ENCODE results near the gene ANKZF1. TPM values are rescaled to one million over a fixed set of nuclear protein-coding genes. Genes with fewer than 3 reads are reported as not detected.

The ANKZF1 gene
- total and polyA plus RNA-seq, 2 of the 4 experiments (the other 2 are of a cell fraction) = 18.6 to 33.8 TPM

DNA sequence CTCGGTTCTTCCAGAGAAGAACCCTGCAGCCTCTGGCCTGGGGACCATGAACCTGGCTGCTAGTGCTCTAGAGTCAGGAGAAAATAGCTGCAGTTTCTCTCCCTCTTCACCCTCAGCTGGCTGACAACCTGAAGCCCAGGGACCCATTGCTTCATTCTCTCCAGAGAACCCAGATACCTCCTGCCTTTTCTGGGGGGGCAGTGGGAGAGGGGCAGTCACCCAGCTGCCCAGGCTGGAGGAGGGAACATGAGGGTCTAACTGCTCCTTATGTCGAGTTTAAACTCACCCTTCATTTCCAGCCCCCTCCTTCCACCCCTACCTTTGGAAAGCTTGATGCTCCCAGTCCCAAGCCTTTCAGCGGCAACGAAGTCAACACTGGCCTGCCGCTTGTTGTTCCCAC, 30.6 kb upstream of the ANKZF1 start:
- ATAC-seq (ENCODE audit: low read depth) = no peak
- ChIA-PET POLR2A (ENCODE audit: unreplicated experiment) (no interaction called here), CTCF (interaction anchor here (0.6 kb wide), 1 partner anchor 54 kb away, joined by 3 read pairs; no protein-coding TSS in a partner anchor)
- H3K4ac ChIP-seq (ENCODE audit: low read depth, low read length) = no peak overlapping the region
- no peaks in the 10 kb centered on the region for H4K20me1 ChIP-seq (ENCODE audit: insufficient read depth, low read length)
- TF ChIP-seq, protein P1, sequence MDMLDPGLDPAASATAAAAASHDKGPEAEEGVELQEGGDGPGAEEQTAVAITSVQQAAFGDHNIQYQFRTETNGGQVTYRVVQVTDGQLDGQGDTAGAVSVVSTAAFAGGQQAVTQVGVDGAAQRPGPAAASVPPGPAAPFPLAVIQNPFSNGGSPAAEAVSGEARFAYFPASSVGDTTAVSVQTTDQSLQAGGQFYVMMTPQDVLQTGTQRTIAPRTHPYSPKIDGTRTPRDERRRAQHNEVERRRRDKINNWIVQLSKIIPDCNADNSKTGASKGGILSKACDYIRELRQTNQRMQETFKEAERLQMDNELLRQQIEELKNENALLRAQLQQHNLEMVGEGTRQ (IDR thresholded peaks at IDR 0.05; ENCODE audit: low read depth, low read length) = no peak
- TF ChIP-seq MAFK (IDR thresholded peaks at IDR 0.05; ENCODE audit: low read depth, low read length) (no peak), SMC3 (IDR thresholded peaks at IDR 0.05; ENCODE audit: low read depth, low read length) (no peak), POLR2A (IDR thresholded peaks at IDR 0.05; ENCODE audit: low read depth, low read length) (no peak), MXI1 (IDR thresholded peaks at IDR 0.05; ENCODE audit: borderline replicate concordance, low read depth, low read length) (no peak), RFX5 (IDR thresholded peaks at IDR 0.05; ENCODE audit: low read depth, low read length) (no peak), RAD21 (IDR thresholded peaks at IDR 0.05; ENCODE audit: low read length) (no peak), RCOR1 (IDR thresholded peaks at IDR 0.05; ENCODE audit: insufficient replicate concordance, low read length) (no peak), NFE2L2 (IDR thresholded peaks at IDR 0.05; ENCODE audit: low read depth, low read length) (no peak), MAZ (IDR thresholded peaks at IDR 0.05; ENCODE audit: borderline replicate concordance, low read depth, low read length) (no peak), FOS (IDR thresholded peaks at IDR 0.05; ENCODE audit: low read depth, low read length) (no peak), BHLHE40 (IDR thresholded peaks at IDR 0.05; ENCODE audit: low read depth, low read length) (no peak), CEBPB (IDR thresholded peaks at IDR 0.05; ENCODE audit: low read depth, low read length) (no peak), CHD1 (IDR thresholded peaks at IDR 0.05; ENCODE audit: low read depth, low read length) (no peak)
- TF ChIP-seq, protein P2, sequence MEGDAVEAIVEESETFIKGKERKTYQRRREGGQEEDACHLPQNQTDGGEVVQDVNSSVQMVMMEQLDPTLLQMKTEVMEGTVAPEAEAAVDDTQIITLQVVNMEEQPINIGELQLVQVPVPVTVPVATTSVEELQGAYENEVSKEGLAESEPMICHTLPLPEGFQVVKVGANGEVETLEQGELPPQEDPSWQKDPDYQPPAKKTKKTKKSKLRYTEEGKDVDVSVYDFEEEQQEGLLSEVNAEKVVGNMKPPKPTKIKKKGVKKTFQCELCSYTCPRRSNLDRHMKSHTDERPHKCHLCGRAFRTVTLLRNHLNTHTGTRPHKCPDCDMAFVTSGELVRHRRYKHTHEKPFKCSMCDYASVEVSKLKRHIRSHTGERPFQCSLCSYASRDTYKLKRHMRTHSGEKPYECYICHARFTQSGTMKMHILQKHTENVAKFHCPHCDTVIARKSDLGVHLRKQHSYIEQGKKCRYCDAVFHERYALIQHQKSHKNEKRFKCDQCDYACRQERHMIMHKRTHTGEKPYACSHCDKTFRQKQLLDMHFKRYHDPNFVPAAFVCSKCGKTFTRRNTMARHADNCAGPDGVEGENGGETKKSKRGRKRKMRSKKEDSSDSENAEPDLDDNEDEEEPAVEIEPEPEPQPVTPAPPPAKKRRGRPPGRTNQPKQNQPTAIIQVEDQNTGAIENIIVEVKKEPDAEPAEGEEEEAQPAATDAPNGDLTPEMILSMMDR (conservative IDR thresholded peaks at IDR 0.05; ENCODE audit: low read depth, low read length) = no peak
- TF ChIP-seq, protein P3, sequence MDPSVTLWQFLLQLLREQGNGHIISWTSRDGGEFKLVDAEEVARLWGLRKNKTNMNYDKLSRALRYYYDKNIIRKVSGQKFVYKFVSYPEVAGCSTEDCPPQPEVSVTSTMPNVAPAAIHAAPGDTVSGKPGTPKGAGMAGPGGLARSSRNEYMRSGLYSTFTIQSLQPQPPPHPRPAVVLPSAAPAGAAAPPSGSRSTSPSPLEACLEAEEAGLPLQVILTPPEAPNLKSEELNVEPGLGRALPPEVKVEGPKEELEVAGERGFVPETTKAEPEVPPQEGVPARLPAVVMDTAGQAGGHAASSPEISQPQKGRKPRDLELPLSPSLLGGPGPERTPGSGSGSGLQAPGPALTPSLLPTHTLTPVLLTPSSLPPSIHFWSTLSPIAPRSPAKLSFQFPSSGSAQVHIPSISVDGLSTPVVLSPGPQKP (IDR thresholded peaks at IDR 0.05; ENCODE audit: borderline replicate concordance, low read depth, low read length) = no peak
- no peak overlapping the region for H2BK15ac ChIP-seq (ENCODE audit: low read depth, low read length)
- H3K36me3 ChIP-seq (ENCODE audit: control insufficient read depth, insufficient read depth, low read length) = no peaks in the 10 kb centered on the region
- no peak overlapping the region for H3K4me2 ChIP-seq (ENCODE audit: low read depth, low read length)
- H3K56ac ChIP-seq (ENCODE audit: extremely low read depth, insufficient read depth, low read length) = no peak overlapping the region
- no peak overlapping the region for H4K5ac ChIP-seq (ENCODE audit: low read depth, low read length)
- H3K27me3 ChIP-seq (ENCODE audit: control insufficient read depth, insufficient read depth, low read length) = peaks cover 12% of the 10 kb centered on the region
- no peaks in the 10 kb centered on the region for H3K79me1 ChIP-seq (ENCODE audit: low read depth in 1 of 2, low read length in 2 of 2)
- H2BK5ac ChIP-seq (ENCODE audit: low read depth, low read length, poor library complexity, severe bottlenecking) = no peak overlapping the region
- H3K9ac ChIP-seq (ENCODE audit: low read depth, low read length) = no peak overlapping the region
- H2AK9ac ChIP-seq (replicated peaks; ENCODE audit: low read depth, low read length, poor library complexity) = no peak overlapping the region
- no peak overlapping the region for H2AK5ac ChIP-seq (ENCODE audit: low read depth, low read length)
- no peaks in the 10 kb centered on the region for H3K4me1 ChIP-seq (ENCODE audit: control insufficient read depth, insufficient read depth, low read length)
- H3K9me3 ChIP-seq (ENCODE audit: control insufficient read depth, insufficient read depth, low read length) = no peaks in the 10 kb centered on the region
- H3K9me1 ChIP-seq (ENCODE audit: insufficient read depth, low read length) = no peaks in the 10 kb centered on the region
- no CpG with 5 or more reads among the region's 5 CpGs for WGBS, 2 experiments (ENCODE audit: extremely low coverage in 2 of 2, insufficient read length in 1 of 2)
- no peak overlapping the region for H3K18ac ChIP-seq (ENCODE audit: low read depth, low read length)
- H3K14ac ChIP-seq (replicated peaks; ENCODE audit: low read depth, low read length) = no peak overlapping the region
- H4K91ac ChIP-seq (ENCODE audit: insufficient read depth, low read depth, low read length) = no peak overlapping the region
- no peak overlapping the region for H2BK20ac ChIP-seq (ENCODE audit: low read depth, low read length)
- in situ Hi-C loops (cut with MboI; ENCODE audit: low sequenced_read_pairs) = no loop called here
- no peak overlapping the region for H3K23ac ChIP-seq (ENCODE audit: low read depth, low read length)
- intact Hi-C loops (cut with micrococcal nuclease) = no loop called here
- BruUV-seq (replicated peaks) = no TSS peak
- dilution Hi-C loops (cut with HindIII; ENCODE audit: low sequenced_read_pairs, unreplicated experiment) = no loop called here
- H3K4me3 ChIP-seq (ENCODE audit: insufficient read depth, low read depth, low read length) = no peak overlapping the region
- no peak overlapping the region for H2BK120ac ChIP-seq (ENCODE audit: low read depth, low read length)
- H4K8ac ChIP-seq (ENCODE audit: low read depth in 2 of 2, low read length in 2 of 2) = no peak overlapping the region
- DNase-seq = no peak
- no peak overlapping the region for H2AFZ ChIP-seq (replicated peaks; ENCODE audit: low read length, poor library complexity)
- H3K27ac ChIP-seq (ENCODE audit: insufficient read depth, low read length) = no peak overlapping the region
